B cell (primary cell): ENCODE results near the gene LY9. TPM values are rescaled to one million over a fixed set of nuclear protein-coding genes. Genes with fewer than 3 reads are reported as not detected.

ENCODE experiments used
- ATAC-seq: fragments of 200-7000 bp; cut with Tn5 transposase; one replicate; pipeline ENCODE4 v1.10.0; 2021; ENCODE audit warnings: low read depth, mild to moderate bottlenecking, moderate number of reproducible peaks, moderate library complexity
- CTCF ChIA-PET: fragments of 350-600 bp; sonication (Branson Sonifier 250); formaldehyde crosslinking; loops from one replicate; lab custom pipeline; 2021; ENCODE audit warnings: antibody characterized with exemption, inconsistent platforms; lab: Charles Lee
- POLR2A ChIA-PET: fragments of 350-600 bp; sonication (Branson Sonifier 250); formaldehyde crosslinking; loops from one replicate; lab custom pipeline; 2021; ENCODE audit warnings: antibody characterized with exemption; lab: Charles Lee
- DNase-seq: peaks from one replicate; pipeline ENCODE4 v3.0.0; 2013
- H2AFZ ChIP-seq: 2 replicates; pipeline ENCODE4 v1.6.1; 2012; ENCODE audit warnings: mild to moderate bottlenecking, low read depth, low read length; ENCODE audit not compliant: insufficient read depth, poor library complexity, severe bottlenecking
- H3K27ac ChIP-seq, 2 donors: 1 replicate in 1 of 2; 2 replicates in 1 of 2; pipeline ENCODE4 v1.5.1; 2012 to 2013; ENCODE audit warnings: low read length in 2 of 2, mild to moderate bottlenecking in 2 of 2, moderate library complexity in 1 of 2
- H3K27me3 ChIP-seq, 4 experiments: fragments of 200-600 bp in 1 of 4; sonication (generic) in 1 of 4; replicated peaks in 1 of 4; 1 replicate in 2 of 4; 2 replicates in 2 of 4; pipeline versions ENCODE4 v1.6.1 to v1.7.0; 2013 to 2016; ENCODE audit warnings: low read length in 3 of 4, mild to moderate bottlenecking in 2 of 4, mixed read lengths in 1 of 4, moderate library complexity in 1 of 4; ENCODE audit not compliant: insufficient read depth in 4 of 4, control insufficient read depth in 3 of 4; ENCODE audit errors: control extremely low read depth in 1 of 4
- H3K36me3 ChIP-seq, 2 experiments: replicated peaks in 1 of 2; 1 replicate in 1 of 2; 2 replicates in 1 of 2; pipeline versions ENCODE4 v1.6.1 to v1.7.1; 2013; ENCODE audit warnings: low read length in 1 of 2; ENCODE audit not compliant: insufficient read depth in 2 of 2, control insufficient read depth in 1 of 2; ENCODE audit errors: control extremely low read depth in 1 of 2, extremely low read depth in 1 of 2
- H3K4me1 ChIP-seq, 2 donors: fragments of 200-600 bp in 1 of 2; sonication (generic) in 1 of 2; 1 replicate in 1 of 2; 2 replicates in 1 of 2; pipeline versions ENCODE4 v1.5.1 to v1.6.1; 2013 to 2017; ENCODE audit warnings: low read length in 2 of 2; ENCODE audit not compliant: control insufficient read depth in 2 of 2, insufficient read depth in 2 of 2
- H3K4me2 ChIP-seq: replicated peaks from 2 replicates; pipeline ENCODE3; 2012; ENCODE audit warnings: mild to moderate bottlenecking, low read depth, low read length; ENCODE audit not compliant: poor library complexity, severe bottlenecking
- H3K4me3 ChIP-seq, 5 experiments: fragments of 200-600 bp in 1 of 5; sonication (generic) in 1 of 5; 1 replicate in 3 of 5; 2 replicates in 2 of 5; pipeline versions ENCODE4 v1.5.1 to v1.7.0; 2011 to 2016; ENCODE audit warnings: low read length in 4 of 5, mild to moderate bottlenecking in 4 of 5, low read depth in 2 of 5, control low read depth in 1 of 5, moderate library complexity in 1 of 5; ENCODE audit not compliant: insufficient read depth in 1 of 5; ENCODE audit errors: control extremely low read depth in 1 of 5, extremely low read depth in 1 of 5
- H3K79me2 ChIP-seq: fragments of 200-600 bp; sonication (generic); one replicate; pipeline ENCODE4 v1.6.0; 2016; ENCODE audit warnings: low read length; ENCODE audit not compliant: control insufficient read depth, insufficient read depth
- H3K9ac ChIP-seq: fragments of 200-600 bp; sonication (generic); 2 replicates; pipeline ENCODE4 v1.6.1; 2017; ENCODE audit warnings: mild to moderate bottlenecking, low read length, moderate library complexity
- H3K9me3 ChIP-seq, 3 donors: one replicate each; pipeline versions ENCODE4 v1.6.1 to v1.7.1; 2013; ENCODE audit warnings: low read length in 2 of 3; ENCODE audit not compliant: control insufficient read depth in 2 of 3, insufficient read depth in 1 of 3; ENCODE audit errors: control extremely low read depth in 1 of 3
- H4K20me1 ChIP-seq: 2 replicates; pipeline ENCODE4 v1.6.0; 2012; ENCODE audit warnings: mild to moderate bottlenecking, low read length; ENCODE audit not compliant: insufficient read depth, control insufficient read depth, poor library complexity, severe bottlenecking
- H3K27ac Mint-ChIP-seq: one replicate; pipeline ENCODE4 v1.8.0; 2021; ENCODE audit warnings: mixed read lengths
- H3K27me3 Mint-ChIP-seq: one replicate; pipeline ENCODE4 v1.8.0; 2021; ENCODE audit warnings: mixed read lengths
- H3K4me1 Mint-ChIP-seq: one replicate; pipeline ENCODE4 v1.8.0; 2021; ENCODE audit warnings: mixed read lengths
- H3K4me3 Mint-ChIP-seq: one replicate; pipeline ENCODE4 v1.8.0; 2021; ENCODE audit warnings: mixed read lengths
- H3K9me3 Mint-ChIP-seq: one replicate; pipeline ENCODE4 v1.8.0; 2022; ENCODE audit warnings: mixed read lengths; ENCODE audit not compliant: insufficient read depth
- CTCF ChIP-seq: fragments of 200-600 bp; IDR thresholded peaks from one replicate; pipeline ENCODE4 v1.8.0; 2022; ENCODE audit warnings: antibody characterized with exemption, mild to moderate bottlenecking
- EZH2 ChIP-seq: IDR thresholded peaks from 2 replicates; pipeline ENCODE4 v1.6.1; 2012; ENCODE audit warnings: borderline replicate concordance, low read depth, mild to moderate bottlenecking, moderate library complexity, low read length; ENCODE audit not compliant: insufficient read depth, poor library complexity, severe bottlenecking
- WGBS: methylation state at CpG from one replicate; pipeline ENCODE4 v1.1.5; 2013; ENCODE audit warnings: missing lambda C conversion rate; ENCODE audit not compliant: insufficient coverage; 5-methylcytosine and 5-hydroxymethylcytosine counted together
- intact Hi-C: fragments of 100-400 bp; cut with micrococcal nuclease; formaldehyde crosslinking; loops from one replicate; pipeline ENCODE4 v1.10.0; 2022
- polyA plus RNA-seq: library from polyadenylated mRNA; depleted of rRNA; stranded (reverse); fragments of >200 nt; gene quantifications from 2 replicates; pipeline ENCODE4 v1.2.3, GENCODE V29; 2012
- total RNA-seq, 2 donors: library from RNA; stranded (reverse); fragments of 120-200 nt in 1 of 2; gene quantifications; 1 replicate in 1 of 2; 2 replicates in 1 of 2; pipeline versions ENCODE4 v1.2.3 to v1.2.4, GENCODE V29; 2013 to 2022

The LY9 gene
- total and polyA plus RNA-seq, 2 donors (not counting 1 experiment from before 2014, with no cell fraction given), result 252 to 365 TPM

DNA sequence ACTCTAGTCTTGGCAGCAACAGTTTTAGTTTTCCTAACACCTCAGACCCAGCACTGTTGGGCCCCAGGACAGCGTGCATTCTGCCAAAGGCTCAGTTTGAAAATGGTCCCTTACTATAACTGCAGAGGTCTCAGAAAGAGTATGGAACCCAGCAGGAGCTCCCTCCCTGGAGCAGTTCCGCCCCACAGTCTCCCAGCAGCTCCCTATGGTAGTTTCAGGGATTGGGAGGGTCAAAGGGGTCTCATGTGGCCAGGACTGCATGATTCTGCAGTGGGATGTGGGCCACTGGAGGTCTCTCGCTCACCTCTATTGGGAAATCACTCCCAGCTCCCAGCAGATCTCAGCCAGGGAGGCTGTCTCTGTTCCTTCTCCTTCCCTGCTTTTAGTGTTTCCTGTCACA, 12.3 kb downstream of the LY9 start:
- Histone ChIP-seq H3K9me3 (peaks cover 10 to 19% (median 13%) of the 10 kb centered on the region in 3 donors), H3K9ac (no peak overlapping the region), H3K4me2 (no peak overlapping the region), H3K27ac (no peak overlapping the region), H3K36me3 (peaks cover 11 to 71% of the 10 kb centered on the region in 2 experiments), H3K4me3 (no peak overlapping the region), H3K4me1 (peaks cover 5 to 7% of the 10 kb centered on the region in 2 donors), H4K20me1 (peaks cover 16% of the 10 kb centered on the region), H3K27me3 (no peaks in the 10 kb centered on the region), H2AFZ (no peak overlapping the region), H3K79me2 (peaks cover 78% of the 10 kb centered on the region)
- no peak for ATAC-seq
- no peak overlapping the region for H3K4me3 Mint-ChIP-seq
- DNase-seq, result no peak
- ChIA-PET CTCF (interaction anchor here (0.6 kb wide), 1 partner anchor 32 kb away, joined by 4 read pairs; no protein-coding TSS in a partner anchor), POLR2A (interaction anchor here (0.6 kb wide), 1 partner anchor 612 kb away, joined by 4 read pairs; no protein-coding TSS in a partner anchor)
- TF ChIP-seq CTCF (no peak), EZH2 (no peak)
- peaks cover 72% of the 10 kb centered on the region for H3K4me1 Mint-ChIP-seq
- peaks cover 5% of the 10 kb centered on the region for H3K9me3 Mint-ChIP-seq
- no peak overlapping the region for H3K27ac Mint-ChIP-seq
- H3K27me3 Mint-ChIP-seq, result no peaks in the 10 kb centered on the region
- intact Hi-C loops, result no loop called here
- WGBS, result 90% methylated on average over 3 of the region's 3 CpGs

DNA sequence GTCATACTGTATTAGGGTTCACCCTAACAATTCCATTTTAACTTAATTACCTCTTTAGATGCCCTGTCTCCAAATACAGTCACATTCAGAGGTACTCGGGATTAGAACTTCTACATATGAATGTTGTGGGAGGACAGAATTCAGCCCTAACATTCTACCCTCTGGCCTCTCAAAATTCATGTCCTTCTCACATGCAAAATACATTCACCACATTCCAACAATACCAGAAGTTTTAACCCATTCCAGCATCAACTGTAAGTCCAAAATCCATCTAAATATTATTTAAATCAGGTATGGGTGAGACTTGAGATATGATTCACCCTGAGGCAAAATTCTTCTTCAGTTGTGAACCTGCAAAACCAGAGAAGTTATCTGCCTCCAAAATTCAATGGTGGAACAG, 14.5 kb downstream of the LY9 start:
- Histone ChIP-seq H3K9me3 (peaks cover 7 to 17% (median 13%) of the 10 kb centered on the region in 3 donors), H3K4me2 (no peak overlapping the region), H4K20me1 (peaks cover 27% of the 10 kb centered on the region), H3K27ac (no peak overlapping the region), H3K9ac (no peak overlapping the region), H3K4me3 (no peak overlapping the region), H3K4me1 (peaks cover 2 to 5% of the 10 kb centered on the region in 2 donors), H3K27me3 (no peaks in the 10 kb centered on the region), H3K36me3 (peaks cover 14 to 80% of the 10 kb centered on the region in 2 experiments), H3K79me2 (peaks cover 56% of the 10 kb centered on the region), H2AFZ (no peak overlapping the region)
- ChIA-PET CTCF (no interaction called here), POLR2A (no interaction called here)
- TF ChIP-seq EZH2 (no peak), CTCF (no peak)
- intact Hi-C loops, result loop anchor here (5.0 kb wide), 1 partner anchor 33 kb away; no protein-coding TSS in a partner anchor
- Mint-ChIP-seq H3K9me3 (peaks cover 5% of the 10 kb centered on the region), H3K4me1 (peaks cover 56% of the 10 kb centered on the region), H3K27me3 (no peaks in the 10 kb centered on the region), H3K27ac (no peak overlapping the region), H3K4me3 (no peak overlapping the region)
- DNase-seq (no peak), ATAC-seq (no peak)
- WGBS, result no CpG with 5 or more reads among the region's 1 CpG
